GM19452 (cell line): ENCODE data around the gene CHPF.

Experiments used
- ATAC-seq: cut with Tn5 transposase; IDR thresholded peaks from one replicate; pipeline ENCODE4 v1.9.1; 2021; ENCODE audit not compliant: unreplicated experiment

The CHPF gene

DNA sequence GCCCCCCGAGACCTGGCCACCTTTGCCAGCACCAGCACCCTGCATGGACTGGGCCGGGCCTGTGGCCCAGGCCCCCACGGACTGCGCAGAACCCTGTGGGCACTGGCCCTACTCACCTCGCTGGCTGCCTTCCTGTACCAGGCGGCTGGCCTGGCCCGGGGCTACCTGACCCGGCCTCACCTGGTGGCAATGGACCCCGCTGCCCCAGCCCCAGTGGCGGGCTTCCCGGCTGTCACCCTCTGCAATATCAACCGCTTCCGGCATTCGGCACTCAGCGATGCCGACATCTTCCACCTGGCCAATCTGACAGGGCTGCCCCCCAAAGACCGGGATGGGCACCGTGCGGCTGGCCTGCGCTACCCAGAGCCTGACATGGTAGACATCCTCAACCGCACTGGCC is 28.8 kb downstream of the CHPF start:
- ATAC-seq, result no peak

DNA sequence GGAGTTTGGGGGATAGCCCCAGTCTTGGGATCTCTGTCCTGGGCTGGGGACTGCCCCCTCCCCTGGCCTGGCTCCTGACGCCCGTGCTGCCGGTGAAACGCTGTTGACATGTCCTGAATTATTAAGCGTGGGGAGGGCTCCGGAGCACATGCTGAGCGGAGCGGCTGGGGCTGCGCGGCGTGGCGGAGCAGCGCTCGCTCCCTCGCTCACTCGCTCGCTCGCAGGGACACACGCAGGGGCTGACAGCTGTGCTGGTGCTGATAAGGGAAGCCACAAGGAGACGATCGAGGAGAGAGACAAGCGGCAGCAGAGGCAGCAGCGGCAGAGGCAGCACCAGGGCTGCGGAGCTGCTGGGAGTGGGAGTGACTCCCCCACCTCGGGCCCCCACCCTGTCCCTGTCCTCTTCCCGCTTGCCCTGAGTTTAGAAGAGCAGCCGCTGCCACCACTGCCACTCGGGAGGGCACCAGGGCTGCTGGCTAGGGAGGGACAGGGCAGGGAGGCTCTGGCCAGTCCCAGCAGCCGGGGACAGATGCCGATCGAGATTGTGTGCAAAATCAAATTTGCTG is 29.3 kb downstream of the CHPF start, which contains the start of gene ASIC4:
ASIC4 (plus strand) TSS at position 287 of the 566 bp plus-strand sequence; CDS start at position 530, 243 bp downstream.
- no peak for ATAC-seq

DNA sequence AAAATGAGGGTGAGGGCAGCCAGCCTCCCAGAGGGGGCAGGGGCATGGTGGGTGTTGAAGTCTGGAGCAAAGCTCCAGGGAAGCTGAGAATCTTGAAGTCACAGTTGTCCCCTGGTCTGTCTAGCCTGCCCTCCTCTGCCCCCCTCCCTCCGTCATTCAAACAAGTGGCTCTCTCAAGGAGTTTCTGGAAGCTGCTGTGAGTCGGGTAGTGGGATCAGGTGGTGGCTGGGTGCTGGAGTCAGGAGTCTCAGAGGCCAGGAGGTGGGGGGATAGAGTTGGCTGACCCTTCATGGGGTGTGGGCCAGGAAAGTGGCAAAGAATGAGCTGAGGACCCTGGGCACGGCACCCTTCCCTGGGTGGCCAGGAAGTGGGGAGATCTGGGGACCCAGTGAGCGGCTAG is 29.8 kb downstream of the CHPF start:
- no peak for ATAC-seq

DNA sequence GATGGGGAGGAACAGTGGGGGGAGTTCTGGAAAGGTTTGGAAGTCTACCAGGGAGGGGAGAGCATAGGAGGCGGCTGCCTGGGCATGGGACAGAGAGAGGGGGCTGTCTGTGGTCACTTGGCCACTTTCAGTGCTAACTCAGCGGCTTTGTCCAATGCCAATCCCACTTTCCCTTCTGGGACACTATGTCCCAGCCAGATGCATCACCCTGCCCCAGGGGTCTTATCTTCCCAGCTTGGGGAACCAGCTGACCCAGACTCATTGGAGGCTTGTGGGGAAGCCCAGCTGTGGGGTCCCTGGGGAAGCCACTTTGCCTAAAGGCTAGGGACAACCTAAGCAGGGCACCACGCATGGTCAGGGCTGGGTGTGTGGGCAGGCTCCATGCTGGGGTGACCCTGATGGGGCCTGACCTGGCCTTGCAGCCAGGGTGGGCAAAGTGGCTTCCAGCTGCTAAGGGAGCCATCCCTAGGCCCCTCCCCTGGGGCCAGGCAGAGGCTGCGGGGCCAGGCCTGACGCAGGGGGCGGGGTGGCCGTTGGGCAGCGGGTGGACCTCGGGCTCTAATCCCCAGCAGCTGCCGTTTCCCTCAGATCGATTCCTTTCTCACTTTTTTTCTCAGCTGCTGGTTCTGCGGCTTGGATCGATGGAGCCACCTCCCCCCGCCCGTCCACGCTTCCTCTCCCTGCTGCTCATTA is 30.9 kb downstream of the CHPF start:
- no peak for ATAC-seq

DNA sequence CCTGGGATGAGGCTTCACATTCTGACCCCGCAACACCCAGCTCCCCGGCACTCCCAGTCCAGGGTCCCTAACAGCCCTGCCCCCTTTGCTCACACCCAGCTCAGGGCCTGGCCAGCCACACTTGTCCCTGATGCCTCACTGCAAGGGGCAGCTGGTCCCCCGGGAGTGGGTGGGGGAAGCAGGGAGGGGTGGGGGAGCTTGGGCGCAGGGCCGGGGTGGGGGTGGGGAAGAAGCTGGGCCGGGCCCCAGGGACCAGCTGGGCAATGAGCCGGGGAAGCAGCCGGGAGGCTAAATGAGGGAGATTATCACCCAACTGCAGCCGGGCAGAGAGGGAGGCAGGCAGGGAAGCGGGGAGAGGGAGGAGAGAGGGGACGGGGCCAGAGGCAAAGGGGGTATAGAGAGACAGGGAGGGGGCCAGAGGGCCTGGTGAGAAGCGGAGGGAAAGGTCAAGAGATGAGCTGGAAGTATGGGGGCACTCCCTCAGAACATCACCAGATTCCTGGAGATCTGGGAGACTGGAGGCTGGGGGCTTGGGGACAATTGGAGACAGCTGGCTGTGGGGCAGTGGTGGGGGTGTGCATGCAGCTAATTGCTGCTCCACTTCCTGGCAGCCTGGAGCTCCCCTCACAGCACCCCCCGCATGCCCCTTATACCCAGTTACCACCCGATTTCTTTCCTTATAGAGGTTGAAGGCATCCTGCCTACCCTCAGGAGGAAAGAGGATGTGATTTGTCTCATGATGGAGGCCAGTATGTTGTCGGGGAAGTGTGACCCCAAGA is 31.9 kb downstream of the CHPF start:
- ATAC-seq, result no peak

DNA sequence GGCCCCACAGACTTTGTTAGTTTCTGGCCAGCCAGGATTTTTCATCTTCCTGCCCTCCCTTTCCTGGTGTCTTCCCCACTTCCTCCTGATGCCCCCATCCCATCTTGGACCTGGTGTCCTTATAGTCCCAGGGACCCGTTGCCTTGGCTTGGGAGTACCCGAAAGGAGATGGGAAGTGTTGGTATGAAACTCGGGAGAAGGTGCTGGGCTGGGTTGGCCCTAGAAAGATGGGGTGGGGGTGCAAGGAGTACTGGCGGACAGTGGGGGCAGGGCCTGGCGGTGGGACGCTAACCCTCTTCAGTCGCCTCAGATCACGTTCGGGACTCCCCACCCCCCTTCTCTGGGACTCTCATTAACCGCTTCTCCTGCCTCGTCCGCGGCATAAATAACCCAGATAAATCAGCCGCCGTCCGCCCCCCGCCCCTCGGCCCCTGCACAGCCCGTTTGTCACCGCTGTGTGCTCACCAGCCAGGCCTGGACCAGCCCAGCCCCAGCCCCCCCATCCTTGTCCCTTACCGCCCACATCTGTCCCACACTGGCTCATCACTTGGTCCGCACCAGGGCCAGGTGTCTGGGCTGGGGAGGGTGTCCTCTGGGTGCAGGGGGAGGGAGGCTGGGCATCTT is 33.0 kb downstream of the CHPF start:
- no peak for ATAC-seq

DNA sequence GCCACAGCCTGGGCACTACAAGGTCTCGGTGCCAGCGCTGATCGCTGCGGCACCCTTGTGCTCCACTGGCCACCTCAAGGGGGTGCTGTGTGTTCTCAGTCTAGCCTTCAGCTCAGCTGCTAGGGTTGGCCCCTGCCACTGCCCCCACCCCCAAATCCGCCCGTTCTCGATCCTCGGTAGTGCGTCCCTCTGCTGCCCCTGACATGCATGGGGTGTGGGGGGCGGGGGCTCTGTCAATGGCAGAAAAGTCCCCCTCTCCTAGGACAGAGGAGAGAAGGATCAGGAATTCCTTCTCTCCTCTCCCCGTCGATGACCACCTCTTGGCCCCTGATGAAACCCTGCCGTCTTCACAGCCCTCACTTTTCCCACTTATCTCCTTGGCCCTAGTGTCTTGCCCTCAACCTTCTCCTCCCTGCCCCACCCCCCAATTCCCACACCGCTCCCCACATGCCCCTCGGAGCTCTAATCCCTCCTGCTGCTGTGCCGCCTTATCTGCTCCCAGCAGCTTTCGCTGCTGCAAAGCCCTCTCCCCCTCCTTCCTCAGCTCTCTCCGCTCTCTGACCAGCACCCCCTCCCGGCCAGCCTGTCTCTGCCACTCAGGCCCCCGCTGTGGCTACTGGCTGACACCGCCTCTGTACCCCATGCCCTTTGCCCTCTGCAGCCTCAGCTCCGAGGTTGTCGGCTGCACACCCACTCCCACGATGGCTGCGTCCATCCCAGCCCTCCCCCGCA is 33.7 kb downstream of the CHPF start:
- peak; percentile 65 for ATAC-seq

DNA sequence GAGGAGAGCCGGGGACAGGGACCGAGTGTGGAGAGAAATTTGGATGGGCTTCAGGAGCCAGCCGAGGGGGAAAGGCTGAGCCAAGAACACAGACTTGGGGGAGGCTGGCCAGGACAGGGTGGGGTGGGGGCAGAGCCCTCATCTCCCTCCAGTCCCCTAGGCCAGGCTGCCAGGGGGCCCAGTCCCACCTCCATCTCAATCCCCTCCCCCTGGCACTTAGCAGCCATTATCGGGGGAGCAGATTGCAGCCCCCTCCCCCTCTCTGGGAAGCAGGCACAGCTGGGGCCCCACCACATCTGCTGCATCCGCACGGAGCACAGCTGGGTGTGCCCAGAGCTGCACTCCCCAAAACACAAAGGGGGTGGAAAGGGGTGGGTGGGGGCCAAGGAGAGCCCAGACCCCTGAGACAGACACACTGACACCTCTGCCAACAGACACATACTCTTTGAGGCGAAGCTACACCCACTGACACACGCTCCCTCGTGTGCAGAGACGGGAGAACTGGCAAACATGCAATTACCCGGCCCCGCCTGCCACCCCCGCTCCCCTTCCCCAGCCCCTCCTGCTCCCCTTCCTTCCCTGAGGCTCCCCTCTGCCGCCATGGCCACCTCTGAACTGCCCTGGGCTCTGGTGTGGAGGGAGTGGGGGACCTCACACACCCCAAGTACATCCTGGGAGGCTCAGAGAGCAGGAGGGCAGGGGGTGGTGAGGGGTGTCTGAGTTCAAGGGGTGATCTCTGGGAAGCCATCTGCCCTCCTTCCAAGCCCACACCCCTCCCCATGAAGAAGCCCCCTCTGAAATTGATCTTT is 34.4 kb downstream of the CHPF start:
- ATAC-seq, result peak; percentile 30

DNA sequence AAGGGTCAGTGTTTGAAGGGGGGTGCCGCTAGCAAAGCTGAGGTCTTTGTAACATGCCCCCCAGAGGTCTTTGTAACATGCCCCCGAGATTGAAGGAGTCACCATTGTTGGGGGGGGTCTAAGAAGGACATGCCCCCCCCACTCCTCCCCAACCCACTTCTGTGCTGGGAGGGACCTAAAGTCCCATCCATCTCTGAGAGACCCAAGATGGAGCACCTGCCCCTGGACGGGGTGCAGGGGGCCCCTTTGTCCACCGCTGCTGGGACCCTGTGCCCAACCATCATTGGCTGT is 35.2 kb downstream of the CHPF start:
- ATAC-seq, result no peak

DNA sequence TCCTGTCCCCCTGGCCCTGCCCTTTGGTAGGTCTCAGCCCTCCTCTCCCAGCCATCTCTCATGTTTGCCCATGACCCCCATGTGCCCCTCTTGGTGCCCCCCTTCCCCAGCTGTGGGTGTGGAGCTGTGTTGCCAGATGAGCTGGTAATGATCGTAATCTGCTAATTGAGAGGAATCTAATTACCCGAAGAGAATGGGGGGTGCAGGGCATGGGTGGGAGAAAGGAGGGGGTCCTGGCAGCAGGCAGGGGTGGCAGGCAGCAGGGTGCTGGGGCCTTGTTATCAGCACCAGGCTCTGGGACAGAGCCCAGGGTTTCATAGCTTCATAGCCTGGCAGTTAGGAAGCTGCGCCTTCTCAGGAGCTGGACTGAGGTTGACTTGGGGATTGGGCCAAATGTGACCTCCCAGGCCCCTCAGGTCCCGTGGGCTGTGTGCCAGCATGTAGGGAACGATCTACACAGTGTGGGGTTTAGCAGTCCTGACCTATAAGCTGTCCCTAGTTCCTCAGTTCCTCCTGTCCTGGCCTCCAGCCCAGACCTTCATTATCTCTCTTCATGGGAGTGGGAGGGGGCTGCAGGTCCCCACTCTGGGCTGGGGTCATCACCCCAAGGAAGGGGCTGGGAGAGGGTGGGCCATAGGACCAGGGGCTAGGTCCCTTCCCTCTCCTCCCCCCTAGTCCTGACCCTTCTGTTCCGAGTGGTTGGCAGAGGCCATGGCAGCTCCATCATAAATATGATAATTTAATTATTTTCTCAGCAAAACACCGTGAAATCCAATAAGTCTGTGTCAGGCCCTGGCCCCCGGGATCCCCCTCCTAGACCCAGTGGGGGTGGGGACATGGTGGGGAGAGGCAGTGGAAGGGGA is 35.8 kb downstream of the CHPF start:
- ATAC-seq, result no peak

DNA sequence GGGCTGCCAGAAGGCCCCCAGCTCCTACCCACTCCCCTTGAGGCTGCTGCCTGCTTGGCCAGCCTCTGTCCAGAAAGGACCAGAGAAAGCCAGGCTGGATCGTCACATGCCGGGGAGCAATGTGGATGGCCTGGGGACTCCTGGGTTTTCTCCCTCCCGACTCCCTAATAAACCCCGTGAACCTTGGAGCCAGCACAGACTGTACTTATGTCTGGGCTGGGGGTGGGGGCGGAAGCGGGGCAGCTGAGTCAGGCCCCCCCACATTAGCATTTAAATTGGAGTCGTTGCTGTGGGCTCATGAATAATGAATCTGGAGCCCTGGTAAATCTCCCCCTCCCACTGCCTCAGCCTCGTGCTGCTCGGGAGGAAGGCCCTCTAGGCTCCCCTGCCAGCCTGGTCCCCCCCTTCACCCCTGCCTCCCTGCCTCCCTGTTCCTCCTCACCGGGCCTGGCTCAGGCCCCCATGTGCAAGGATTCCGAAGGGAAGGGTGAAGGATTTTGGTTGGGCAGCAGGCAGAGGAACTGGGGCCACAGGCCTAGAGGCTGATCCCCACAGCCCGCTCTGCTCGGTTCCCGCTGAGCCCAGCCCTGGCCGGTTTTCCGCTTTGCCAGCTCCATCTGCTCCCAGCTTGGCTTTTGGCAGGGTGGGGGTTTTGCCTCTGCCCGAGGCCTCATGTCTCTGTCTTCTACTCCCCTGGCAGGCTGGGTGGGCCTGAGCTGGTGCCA is 36.6 kb downstream of the CHPF start:
- ATAC-seq, result no peak

DNA sequence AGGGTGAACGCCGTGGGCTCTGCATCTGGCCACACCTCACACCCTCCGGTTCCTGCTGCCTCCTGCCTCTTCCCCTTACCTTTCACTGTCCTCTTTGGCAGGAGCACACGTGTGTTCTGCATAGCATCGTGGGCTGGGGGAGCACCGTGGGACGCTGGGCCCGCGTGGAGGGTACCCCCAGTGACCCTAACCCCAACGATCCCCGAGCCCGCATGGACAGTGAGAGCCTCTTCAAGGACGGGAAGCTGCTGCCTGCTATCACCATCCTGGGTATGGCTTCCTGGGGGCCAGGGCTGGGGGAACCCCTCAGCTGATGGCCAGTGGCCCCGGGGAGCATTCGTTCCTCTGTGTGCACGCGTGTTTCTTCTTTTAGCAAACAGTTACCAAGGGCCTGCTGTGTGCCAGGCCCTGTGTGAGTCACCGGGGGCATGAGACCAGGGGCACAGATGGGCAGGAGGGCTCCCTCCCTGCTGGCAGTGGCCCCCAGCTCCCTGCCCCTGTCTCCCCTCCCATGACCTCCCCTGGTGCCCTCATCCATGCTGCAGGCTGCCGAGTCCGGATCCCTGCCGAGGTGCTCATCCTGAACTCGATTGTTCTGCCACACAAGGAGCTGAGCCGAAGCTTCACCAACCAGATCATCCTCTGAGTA is 37.3 kb downstream of the CHPF start:
- ATAC-seq, result no peak

DNA sequence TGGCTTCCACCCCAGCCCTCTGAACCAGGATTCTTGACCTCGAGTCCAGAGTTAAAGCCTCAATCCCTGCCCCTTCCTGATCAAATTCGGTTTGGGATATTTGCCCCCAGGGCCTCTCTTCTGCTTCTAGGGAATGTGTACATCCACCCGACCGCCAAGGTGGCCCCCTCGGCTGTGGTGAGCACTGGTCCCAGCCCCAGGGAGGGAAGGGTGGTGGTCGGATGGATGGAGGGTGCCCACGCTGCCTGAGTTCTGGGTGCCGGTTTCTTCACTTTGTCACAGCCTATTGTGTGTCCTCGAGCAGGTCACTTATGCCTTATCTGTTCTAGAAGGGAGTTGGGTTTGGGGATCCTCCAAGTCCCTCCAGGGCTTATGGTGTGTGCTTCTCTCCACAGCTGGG is 38.0 kb downstream of the CHPF start:
- ATAC-seq, result no peak

DNA sequence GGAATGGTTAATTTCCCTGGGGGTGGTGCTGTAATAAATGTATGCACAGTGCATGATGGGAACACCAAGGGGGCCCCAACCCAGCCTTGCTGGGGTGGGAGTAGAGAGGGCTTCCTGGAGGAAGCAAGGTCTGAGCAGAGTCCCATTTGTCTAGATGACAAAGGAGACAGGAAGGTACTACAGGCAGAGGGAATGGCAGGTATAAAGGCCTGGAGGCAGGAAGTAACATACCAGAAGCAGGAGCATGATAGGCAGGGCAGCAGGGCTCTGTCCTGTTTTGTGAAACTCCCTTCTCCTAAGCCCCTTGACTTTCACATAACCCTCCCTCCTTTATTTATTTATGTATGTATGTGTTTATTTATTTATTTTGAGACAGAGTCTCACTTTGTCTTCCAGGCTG is 41.0 kb downstream of the CHPF start:
- ATAC-seq, result no peak

DNA sequence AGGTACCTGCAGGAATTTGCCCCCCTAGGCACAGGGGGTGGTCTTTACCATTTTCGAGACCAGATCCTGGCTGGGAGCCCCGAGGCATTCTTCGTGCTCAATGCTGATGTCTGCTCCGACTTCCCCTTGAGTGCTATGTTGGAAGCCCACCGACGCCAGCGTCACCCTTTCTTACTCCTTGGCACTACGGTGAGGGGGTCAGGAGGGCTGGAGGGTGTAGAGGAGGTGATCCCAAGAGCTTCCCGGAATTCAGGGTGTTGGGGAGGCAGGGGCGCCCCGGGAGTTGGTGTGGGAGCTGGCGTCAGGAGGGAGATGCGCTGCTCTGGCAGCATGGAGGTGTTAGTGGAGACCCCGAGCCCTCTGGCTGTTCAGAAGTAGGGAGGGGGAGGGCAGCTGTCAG is 41.8 kb downstream of the CHPF start:
- no peak for ATAC-seq

DNA sequence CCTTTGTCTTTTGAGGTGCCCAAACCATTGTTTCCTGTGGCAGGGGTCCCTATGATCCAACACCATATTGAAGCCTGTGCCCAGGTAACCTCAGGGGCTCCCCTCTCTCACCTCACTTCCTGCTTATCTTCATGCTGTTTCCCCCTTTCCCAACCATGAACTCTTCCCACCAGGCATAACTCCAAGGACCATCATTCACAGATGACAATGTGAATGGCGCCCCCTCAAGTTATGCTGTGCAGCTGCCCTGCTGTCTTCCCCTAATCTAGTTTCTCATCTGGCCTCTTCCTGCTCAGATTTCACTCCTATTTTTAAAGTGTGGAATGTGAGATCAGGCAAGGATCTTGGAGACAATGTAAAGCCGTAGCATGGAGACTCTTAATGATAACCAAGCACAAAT is 43.5 kb downstream of the CHPF start:
- no peak for ATAC-seq

DNA sequence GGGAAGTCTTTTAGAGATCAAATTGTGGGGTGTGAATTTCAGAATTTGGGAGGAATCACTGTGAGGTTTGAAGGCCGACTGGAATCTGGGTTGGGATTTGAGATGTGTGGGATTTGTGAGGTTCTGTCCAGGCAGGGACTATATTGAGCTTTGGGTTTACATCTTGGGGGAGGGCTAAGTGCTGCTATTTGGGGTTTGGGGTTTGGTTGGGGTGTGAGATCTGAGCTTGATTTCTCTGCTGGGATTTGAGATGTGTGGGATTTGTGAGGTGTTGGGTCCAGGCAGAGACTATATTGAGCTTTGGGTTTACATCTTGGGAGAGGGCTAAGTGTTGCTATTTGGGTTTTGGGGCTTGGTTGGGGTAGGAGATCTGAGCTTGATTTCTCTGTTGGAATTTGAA is 44.1 kb downstream of the CHPF start:
- no peak for ATAC-seq

DNA sequence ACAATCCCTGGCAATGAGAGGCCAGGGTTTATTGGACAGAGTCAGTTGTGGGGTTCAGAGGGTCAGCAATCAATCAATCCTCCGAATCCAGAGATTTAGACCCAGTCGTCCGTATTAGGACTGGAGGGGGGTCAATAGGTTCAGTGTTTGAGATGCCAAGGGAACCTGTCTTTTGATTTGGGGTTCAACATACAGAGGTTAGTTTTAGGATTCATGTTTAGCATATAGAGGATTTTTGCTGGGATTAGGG is 44.6 kb downstream of the CHPF start:
- ATAC-seq, result no peak
